Esophagus muscularis mucosa (tissue), 4 donors: ENCODE results near the gene C5orf15.

ENCODE experiments used
- EP300 ChIP-seq: sonication (generic); formaldehyde crosslinking; IDR thresholded peaks from one replicate; pipeline ENCODE4 v1.6.1; 2017; ENCODE audit warnings: antibody characterized with exemption
- POLR2A ChIP-seq: fragments of 450-650 bp; IDR thresholded peaks from one replicate; pipeline ENCODE4 v1.6.1; 2017; ENCODE audit warnings: antibody characterized with exemption, moderate library complexity, mild to moderate bottlenecking, low read depth
- POLR2AphosphoS5 ChIP-seq, 2 donors: sonication (generic); formaldehyde crosslinking; IDR thresholded peaks; one replicate each; pipeline ENCODE4 v1.6.1; 2017; ENCODE audit warnings: antibody characterized with exemption in 2 of 2
- TF ChIP-seq, protein P1 (sequence below), 3 experiments: fragments of 200-600 bp in 2 of 3; fragments of 450-650 bp in 1 of 3; sonication (generic) in 2 of 3; IDR thresholded peaks; one replicate each; pipeline ENCODE4 v1.5.1; 2017 to 2019; ENCODE audit warnings: antibody characterized with exemption in 3 of 3, mild to moderate bottlenecking in 2 of 3, moderate library complexity in 1 of 3

- TF ChIP-seq, protein P1, sequence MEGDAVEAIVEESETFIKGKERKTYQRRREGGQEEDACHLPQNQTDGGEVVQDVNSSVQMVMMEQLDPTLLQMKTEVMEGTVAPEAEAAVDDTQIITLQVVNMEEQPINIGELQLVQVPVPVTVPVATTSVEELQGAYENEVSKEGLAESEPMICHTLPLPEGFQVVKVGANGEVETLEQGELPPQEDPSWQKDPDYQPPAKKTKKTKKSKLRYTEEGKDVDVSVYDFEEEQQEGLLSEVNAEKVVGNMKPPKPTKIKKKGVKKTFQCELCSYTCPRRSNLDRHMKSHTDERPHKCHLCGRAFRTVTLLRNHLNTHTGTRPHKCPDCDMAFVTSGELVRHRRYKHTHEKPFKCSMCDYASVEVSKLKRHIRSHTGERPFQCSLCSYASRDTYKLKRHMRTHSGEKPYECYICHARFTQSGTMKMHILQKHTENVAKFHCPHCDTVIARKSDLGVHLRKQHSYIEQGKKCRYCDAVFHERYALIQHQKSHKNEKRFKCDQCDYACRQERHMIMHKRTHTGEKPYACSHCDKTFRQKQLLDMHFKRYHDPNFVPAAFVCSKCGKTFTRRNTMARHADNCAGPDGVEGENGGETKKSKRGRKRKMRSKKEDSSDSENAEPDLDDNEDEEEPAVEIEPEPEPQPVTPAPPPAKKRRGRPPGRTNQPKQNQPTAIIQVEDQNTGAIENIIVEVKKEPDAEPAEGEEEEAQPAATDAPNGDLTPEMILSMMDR (IDR thresholded peaks at IDR 0.05) = no peak
- no peak for TF ChIP-seq POLR2A
- no peak for TF ChIP-seq EP300
- no peak for TF ChIP-seq POLR2AphosphoS5 (IDR thresholded peaks at IDR 0.05)
Measured at GRCh38 chr5:133945568-133945967, 22.9 kb downstream of the C5orf15 start.
